Omental fat pad (tissue), 4 donors: ENCODE data around the gene GGTLC2. TPM values are rescaled to one million over a fixed set of nuclear protein-coding genes. Genes with fewer than 3 reads are reported as not detected.

ENCODE experiments used
- ATAC-seq: fragments of 150-250 bp; one replicate; pipeline ENCODE4 v1.9.1; 2016; ENCODE audit warnings: mild to moderate bottlenecking, moderate library complexity; ENCODE audit not compliant: low FRiP score
- DNase-seq: peaks from one replicate; pipeline ENCODE4 v3.0.0-alpha.2; 2019; ENCODE audit warnings: low spot score
- total RNA-seq, 4 donors: library from RNA; depleted of rRNA; stranded (reverse); fragments of >200 nt; gene quantifications; one replicate each; pipeline ENCODE4 v1.1.0, GENCODE V29; 2016
- TF ChIP-seq, protein P1 (sequence below), 3 donors: fragments of 450-650 bp; IDR thresholded peaks; one replicate each; pipeline ENCODE4 v1.5.1; 2016 to 2017; ENCODE audit warnings: antibody characterized with exemption in 3 of 3, mild to moderate bottlenecking in 3 of 3, moderate library complexity in 2 of 3

Gene GGTLC2
- total RNA-seq, 4 donors from 2014 or later: not detected

DNA sequence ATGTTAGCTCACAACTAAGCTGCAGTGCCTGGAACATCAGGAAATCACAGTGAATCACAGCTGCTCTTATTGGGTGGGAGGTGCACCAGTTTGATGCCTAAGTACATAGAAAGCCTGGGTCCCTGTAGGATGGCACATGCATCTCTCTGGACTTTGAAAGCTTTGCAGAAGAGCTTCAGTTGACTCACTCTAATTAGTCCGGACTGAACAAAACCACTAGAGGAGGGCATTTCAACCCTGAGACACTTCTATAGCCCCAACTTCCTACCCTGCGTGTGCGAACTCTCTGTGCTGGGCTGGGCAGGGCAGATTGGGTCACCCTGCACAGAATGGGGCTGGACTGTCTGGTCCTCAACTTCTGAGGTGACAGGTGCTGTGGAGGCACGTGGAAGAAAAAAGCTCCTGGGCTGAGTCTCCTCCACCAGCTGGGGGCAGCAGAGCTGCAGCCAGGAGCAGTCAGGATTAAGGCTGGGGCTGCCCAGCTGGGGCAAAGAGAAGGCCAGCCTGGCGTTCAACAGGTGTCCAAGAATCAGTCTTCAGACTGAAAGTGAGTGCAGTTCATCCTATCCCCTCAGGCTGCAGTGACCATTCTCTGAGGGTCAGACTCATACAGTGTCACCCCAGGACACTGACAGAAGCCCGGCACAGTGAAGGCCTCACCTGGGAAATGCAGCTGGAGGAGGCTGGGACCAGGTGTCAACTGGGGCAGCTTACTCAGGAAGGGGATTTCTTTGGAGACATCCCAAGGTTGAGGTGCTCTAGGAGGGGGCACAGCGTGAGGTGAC is 22.1 kb downstream of the GGTLC2 start:
- ATAC-seq: no peak
- no peak for DNase-seq
- TF ChIP-seq, protein P1, sequence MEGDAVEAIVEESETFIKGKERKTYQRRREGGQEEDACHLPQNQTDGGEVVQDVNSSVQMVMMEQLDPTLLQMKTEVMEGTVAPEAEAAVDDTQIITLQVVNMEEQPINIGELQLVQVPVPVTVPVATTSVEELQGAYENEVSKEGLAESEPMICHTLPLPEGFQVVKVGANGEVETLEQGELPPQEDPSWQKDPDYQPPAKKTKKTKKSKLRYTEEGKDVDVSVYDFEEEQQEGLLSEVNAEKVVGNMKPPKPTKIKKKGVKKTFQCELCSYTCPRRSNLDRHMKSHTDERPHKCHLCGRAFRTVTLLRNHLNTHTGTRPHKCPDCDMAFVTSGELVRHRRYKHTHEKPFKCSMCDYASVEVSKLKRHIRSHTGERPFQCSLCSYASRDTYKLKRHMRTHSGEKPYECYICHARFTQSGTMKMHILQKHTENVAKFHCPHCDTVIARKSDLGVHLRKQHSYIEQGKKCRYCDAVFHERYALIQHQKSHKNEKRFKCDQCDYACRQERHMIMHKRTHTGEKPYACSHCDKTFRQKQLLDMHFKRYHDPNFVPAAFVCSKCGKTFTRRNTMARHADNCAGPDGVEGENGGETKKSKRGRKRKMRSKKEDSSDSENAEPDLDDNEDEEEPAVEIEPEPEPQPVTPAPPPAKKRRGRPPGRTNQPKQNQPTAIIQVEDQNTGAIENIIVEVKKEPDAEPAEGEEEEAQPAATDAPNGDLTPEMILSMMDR (IDR thresholded peaks at IDR 0.05): no peak

DNA sequence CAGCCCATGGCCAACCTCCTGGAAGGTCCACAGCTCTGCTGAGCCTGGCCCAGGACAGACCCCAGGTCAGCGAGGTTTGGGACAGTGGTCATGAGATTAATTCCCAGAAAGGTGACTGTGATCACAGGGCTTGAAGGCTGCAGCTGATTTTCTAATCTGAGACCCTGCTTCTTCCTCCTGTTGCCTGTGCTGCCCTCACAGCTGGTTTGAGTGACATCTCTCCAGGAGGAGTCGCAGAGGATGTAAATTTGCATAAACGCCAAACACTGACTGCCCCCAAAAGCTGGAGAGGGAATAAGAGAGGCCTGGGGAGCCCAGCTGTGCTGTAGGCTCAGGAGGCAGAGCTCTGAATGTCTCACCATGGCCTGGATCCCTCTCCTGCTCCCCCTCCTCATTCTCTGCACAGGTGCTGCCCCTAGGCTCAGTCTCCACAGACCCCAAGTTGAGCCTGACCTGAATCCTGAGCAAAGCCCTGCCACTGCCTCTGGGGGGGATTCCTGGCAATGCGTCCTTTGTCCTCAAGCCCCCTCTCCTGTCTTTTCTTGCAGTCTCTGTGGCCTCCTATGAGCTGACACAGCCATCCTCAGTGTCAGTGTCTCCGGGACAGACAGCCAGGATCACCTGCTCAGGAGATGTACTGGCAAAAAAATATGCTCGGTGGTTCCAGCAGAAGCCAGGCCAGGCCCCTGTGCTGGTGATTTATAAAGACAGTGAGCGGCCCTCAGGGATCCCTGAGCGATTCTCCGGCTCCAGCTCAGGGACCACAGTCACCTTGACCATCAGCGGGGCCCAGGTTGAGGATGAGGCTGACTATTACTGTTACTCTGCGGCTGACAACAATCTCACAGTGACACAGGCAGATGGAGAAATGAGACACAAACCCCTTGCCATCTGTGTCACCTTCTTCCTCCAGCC is 23.8 kb downstream of the GGTLC2 start:
- ATAC-seq (no peak), DNase-seq (no peak)
- TF ChIP-seq, protein P1 (IDR thresholded peaks at IDR 0.05): no peak

DNA sequence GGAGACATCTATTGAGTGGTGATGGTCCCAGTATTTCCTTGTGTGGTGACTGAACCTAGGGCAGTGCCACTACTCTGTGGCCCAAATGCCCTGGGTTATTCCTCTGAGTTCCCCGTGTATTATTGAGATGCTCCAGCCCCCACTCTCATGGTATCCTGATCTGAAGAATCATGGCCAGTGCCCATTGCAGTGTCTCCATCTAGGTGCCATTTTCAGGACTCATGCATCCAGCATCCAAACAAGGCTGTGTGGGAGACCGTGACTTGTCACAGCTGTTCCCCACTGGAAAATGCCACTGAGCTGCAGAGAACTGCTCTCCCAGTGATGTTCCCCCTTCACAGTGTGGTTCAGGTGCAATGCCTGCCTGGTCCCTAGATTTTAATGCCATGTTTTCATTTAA is 24.7 kb downstream of the GGTLC2 start:
- ATAC-seq (no peak), DNase-seq (no peak)
- TF ChIP-seq, protein P1 (IDR thresholded peaks at IDR 0.05): no peak

DNA sequence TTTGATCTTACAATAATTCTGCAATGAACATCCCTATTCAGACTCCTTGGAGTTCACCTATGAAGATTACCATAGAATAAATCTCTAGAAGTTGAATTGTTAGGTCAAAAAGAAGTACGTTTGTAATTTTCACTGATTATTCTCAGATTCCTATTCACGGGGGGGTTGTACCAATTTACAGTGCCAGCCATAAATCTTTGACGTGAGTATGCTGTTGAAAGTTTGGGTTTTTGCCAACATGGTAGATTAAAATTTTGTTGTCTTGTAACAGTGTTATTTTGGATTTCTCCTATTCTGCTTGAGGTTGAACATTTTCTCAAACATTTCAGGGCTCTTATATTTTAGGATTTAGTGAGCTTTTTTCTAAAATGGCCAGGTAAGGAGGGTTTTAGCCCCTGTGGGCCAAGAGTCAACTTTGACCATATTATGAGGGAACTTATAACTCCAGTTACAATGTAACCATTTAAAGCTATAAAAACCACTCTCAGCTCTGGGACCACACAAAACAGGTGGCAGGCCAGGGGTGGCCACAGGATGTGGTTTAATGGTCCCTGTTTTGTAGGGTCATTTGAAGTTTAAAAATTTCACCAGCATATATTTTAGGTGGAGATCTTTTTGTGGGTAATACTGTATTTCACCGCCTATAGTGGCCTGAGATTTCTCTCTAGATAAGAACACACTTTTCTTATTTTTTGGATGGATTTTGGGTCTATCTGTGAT is 25.8 kb downstream of the GGTLC2 start:
- TF ChIP-seq, protein P1 (IDR thresholded peaks at IDR 0.05): no peak
- no peak for DNase-seq
- no peak for ATAC-seq

DNA sequence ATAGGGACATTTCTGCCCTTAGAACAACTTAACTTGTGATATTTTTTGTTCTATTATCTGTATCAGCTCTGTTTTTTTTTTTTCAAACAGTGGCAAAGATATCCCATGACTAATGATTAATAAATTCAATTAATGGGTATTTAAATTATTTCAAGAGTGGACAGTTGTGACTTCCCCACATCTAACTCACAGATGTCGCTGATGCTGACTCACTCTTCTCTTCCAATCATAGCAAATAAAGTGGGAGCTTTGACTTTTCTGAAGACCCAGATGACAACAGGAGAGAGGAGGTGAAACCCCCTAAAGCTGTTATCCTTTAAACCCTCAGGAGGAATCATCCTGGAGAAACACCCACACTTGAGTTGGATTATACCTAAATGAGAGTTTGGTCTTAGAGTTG is 27.1 kb downstream of the GGTLC2 start:
- DNase-seq (no peak), ATAC-seq (no peak)
- TF ChIP-seq, protein P1 (IDR thresholded peaks at IDR 0.05): no peak

DNA sequence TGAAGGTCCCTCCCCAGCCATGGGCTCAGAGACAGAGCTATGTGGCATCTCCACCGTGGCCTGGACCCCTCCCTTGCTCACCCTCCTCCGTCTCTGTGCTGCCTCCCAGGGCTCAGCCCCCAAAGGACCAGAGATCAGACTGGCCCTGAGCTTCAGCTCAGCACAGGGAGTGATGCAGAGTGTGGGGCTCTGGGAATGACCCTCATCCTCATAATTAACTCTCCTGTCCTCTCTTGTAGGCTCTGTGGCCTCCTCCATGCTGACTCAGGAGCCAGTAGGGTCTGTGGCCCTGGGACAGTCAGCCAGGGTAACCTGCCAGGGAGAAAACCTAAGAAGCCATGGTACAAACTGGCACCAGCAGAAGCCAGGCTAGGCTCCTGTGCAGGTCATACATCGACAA is 28.7 kb downstream of the GGTLC2 start:
- ATAC-seq (no peak), DNase-seq (no peak)
- TF ChIP-seq, protein P1 (IDR thresholded peaks at IDR 0.05): no peak
